ENCODE data around the gene MSH3. TPM values are rescaled to one million over a fixed set of nuclear protein-coding genes. Genes with fewer than 3 reads are reported as not detected.
"Not testable (repeated sequence)": the region's sequence is repeated elsewhere in the genome, so short reads cannot be mapped to it uniquely, and the experiment has no call there.

Gene MSH3
- polyA plus RNA-seq, 1 donor (not counting 4 experiments of a cell fraction or from before 2014, with no cell fraction given), result 11.1 TPM

DNA sequence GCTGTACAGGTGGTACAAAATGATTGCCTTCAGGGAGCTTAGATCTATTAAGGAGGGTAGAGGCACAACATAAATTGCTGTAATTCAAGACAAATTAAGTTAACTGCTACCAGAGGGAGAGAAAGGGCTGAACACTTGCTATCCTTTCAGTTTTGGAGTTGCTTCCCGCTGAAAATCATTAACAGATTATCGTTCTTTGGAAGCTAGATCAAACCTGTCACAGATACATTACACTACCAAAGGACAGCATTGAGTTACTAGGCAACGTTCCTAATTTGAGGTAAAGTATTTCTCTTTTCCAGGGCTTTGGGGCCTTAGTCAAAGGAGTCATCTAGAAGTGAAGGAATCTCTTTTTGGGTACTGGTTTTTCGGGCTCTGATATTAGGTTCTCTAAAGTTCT lies 85.0 kb downstream of the MSH3 start:
- Histone ChIP-seq H4K20me1 (ENCODE audit: control insufficient read depth, extremely low read depth, insufficient read depth, low read length) (no peaks in the 10 kb centered on the region), H3K9me1 (ENCODE audit: control insufficient read depth, extremely low read depth, insufficient read depth, low read length) (no peaks in the 10 kb centered on the region), H3K36me3 (ENCODE audit: control insufficient read depth in 2 of 2, extremely low read depth in 1 of 2, insufficient read depth in 2 of 2, low read length in 2 of 2) (peaks cover 3 to 6% of the 10 kb centered on the region in 2 experiments), H3K4me2 (ENCODE audit: control insufficient read depth, extremely low read depth, insufficient read depth, low read depth, low read length) (no peak overlapping the region), H3K9me3 (ENCODE audit: control insufficient read depth, low read depth, low read length) (no peaks in the 10 kb centered on the region), H3K27me3 (ENCODE audit: control insufficient read depth, extremely low read depth, insufficient read depth, low read length) (no peaks in the 10 kb centered on the region), H3K27ac (ENCODE audit: control insufficient read depth, insufficient read depth, low read length) (no peak overlapping the region), H3K4me1 (ENCODE audit: control insufficient read depth, extremely low read depth, insufficient read depth, low read length) (peaks cover 10% of the 10 kb centered on the region), H3K79me2 (ENCODE audit: control insufficient read depth, insufficient read depth, low read length) (no peaks in the 10 kb centered on the region), H3K4me3 (ENCODE audit: control insufficient read depth in 2 of 3, extremely low read depth in 1 of 3, insufficient read depth in 2 of 3, low read depth in 1 of 3, low read length in 3 of 3) (no peak overlapping the region), H3K9ac (ENCODE audit: control insufficient read depth, extremely low read depth, insufficient read depth, low read length) (no peak overlapping the region), H2AFZ (ENCODE audit: control insufficient read depth, low read length) (no peak overlapping the region)
- FAIRE-seq, result no peak
- no peak for DNase-seq (ENCODE audit: low read depth, low spot score)
- no peak for TF ChIP-seq EZH2 (IDR thresholded peaks at IDR 0.05; ENCODE audit: low read length)
- TF ChIP-seq, protein P1, sequence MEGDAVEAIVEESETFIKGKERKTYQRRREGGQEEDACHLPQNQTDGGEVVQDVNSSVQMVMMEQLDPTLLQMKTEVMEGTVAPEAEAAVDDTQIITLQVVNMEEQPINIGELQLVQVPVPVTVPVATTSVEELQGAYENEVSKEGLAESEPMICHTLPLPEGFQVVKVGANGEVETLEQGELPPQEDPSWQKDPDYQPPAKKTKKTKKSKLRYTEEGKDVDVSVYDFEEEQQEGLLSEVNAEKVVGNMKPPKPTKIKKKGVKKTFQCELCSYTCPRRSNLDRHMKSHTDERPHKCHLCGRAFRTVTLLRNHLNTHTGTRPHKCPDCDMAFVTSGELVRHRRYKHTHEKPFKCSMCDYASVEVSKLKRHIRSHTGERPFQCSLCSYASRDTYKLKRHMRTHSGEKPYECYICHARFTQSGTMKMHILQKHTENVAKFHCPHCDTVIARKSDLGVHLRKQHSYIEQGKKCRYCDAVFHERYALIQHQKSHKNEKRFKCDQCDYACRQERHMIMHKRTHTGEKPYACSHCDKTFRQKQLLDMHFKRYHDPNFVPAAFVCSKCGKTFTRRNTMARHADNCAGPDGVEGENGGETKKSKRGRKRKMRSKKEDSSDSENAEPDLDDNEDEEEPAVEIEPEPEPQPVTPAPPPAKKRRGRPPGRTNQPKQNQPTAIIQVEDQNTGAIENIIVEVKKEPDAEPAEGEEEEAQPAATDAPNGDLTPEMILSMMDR (optimal IDR thresholded peaks at IDR 0.05 in 1 of 3, IDR thresholded peaks at IDR 0.05 in 1 of 3, conservative IDR thresholded peaks at IDR 0.05 in 1 of 3; ENCODE audit: extremely low read depth in 1 of 3, insufficient read depth in 2 of 3, low read length in 3 of 3), result no peak
- dilution Hi-C loops (cut with MboI; ENCODE audit: extremely low pct_ligation_motif_present, low sequenced_read_pairs), result no loop called here

DNA sequence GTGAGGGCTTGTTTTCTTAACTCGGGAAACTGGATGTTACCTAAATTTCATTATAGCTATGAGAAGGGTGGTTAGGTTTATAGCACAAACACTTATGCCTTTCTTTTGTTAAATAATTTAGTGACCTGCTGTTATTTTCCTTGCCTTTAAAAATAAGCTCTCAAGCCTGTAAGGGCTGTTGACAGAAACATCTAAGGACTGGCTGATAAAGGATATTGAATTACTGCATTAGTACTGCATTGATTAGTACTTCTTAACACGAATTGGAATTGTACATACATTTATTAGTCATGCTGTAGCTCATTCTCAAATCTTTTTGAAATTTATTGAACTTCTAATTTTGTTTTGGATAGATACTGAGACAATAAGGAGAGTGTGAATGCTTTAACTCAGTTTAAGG lies 85.4 kb downstream of the MSH3 start:
- no peak overlapping the region for H3K4me2 ChIP-seq (ENCODE audit: control insufficient read depth, extremely low read depth, insufficient read depth, low read depth, low read length)
- no peak for FAIRE-seq

DNA sequence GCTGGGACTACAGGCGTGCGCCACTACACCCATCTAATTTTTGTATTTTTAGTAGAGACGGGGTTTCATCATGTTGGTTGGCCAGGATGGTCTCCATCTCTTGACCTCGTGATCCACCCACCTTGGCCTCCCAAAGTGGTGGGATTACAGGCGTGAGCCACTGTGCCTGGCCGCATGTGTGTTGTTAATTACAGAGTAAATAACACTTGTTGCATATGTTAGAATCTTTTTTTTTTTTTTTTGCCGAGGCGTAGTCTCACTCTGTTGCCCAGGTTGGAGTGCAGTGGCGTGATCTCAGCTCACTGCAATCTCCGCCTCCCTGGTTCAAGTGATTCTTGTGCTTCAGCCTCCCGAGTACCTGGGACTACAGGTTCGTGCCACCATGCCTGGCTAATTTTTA lies 86.0 kb downstream of the MSH3 start:
- FAIRE-seq; H3K9ac ChIP-seq (ENCODE audit: control insufficient read depth, extremely low read depth, insufficient read depth, low read length); dilution Hi-C loops (cut with MboI; ENCODE audit: extremely low pct_ligation_motif_present, low sequenced_read_pairs); H3K4me2 ChIP-seq (ENCODE audit: control insufficient read depth, extremely low read depth, insufficient read depth, low read depth, low read length); H3K27ac ChIP-seq (ENCODE audit: control insufficient read depth, insufficient read depth, low read length); H3K9me1 ChIP-seq (ENCODE audit: control insufficient read depth, extremely low read depth, insufficient read depth, low read length); H3K79me2 ChIP-seq (ENCODE audit: control insufficient read depth, insufficient read depth, low read length); H2AFZ ChIP-seq (ENCODE audit: control insufficient read depth, low read length); H3K4me1 ChIP-seq (ENCODE audit: control insufficient read depth, extremely low read depth, insufficient read depth, low read length); H3K9me3 ChIP-seq (ENCODE audit: control insufficient read depth, low read depth, low read length); H3K4me3 ChIP-seq (ENCODE audit: control insufficient read depth in 2 of 3, extremely low read depth in 1 of 3, insufficient read depth in 2 of 3, low read depth in 1 of 3, low read length in 3 of 3); H3K27me3 ChIP-seq (ENCODE audit: control insufficient read depth, extremely low read depth, insufficient read depth, low read length); H3K36me3 ChIP-seq (ENCODE audit: control insufficient read depth in 2 of 2, extremely low read depth in 1 of 2, insufficient read depth in 2 of 2, low read length in 2 of 2); DNase-seq (ENCODE audit: low read depth, low spot score); H4K20me1 ChIP-seq (ENCODE audit: control insufficient read depth, extremely low read depth, insufficient read depth, low read length): not testable (repeated sequence)

More for the DNA sequence above, 85.4 kb downstream of the MSH3 start:
- H3K79me2 ChIP-seq (ENCODE audit: control insufficient read depth, insufficient read depth, low read length), result no peaks in the 10 kb centered on the region
- dilution Hi-C loops (cut with MboI; ENCODE audit: extremely low pct_ligation_motif_present, low sequenced_read_pairs), result no loop called here
- no peak for TF ChIP-seq EZH2 (IDR thresholded peaks at IDR 0.05; ENCODE audit: low read length)
- TF ChIP-seq, protein P1 (optimal IDR thresholded peaks at IDR 0.05 in 1 of 3, IDR thresholded peaks at IDR 0.05 in 1 of 3, conservative IDR thresholded peaks at IDR 0.05 in 1 of 3; ENCODE audit: extremely low read depth in 1 of 3, insufficient read depth in 2 of 3, low read length in 3 of 3), result no peak
- no peak overlapping the region for H2AFZ ChIP-seq (ENCODE audit: control insufficient read depth, low read length)
- H3K36me3 ChIP-seq (ENCODE audit: control insufficient read depth in 2 of 2, extremely low read depth in 1 of 2, insufficient read depth in 2 of 2, low read length in 2 of 2), result peaks cover 5 to 6% of the 10 kb centered on the region in 2 experiments
- H3K9ac ChIP-seq (ENCODE audit: control insufficient read depth, extremely low read depth, insufficient read depth, low read length), result no peak overlapping the region
- no peak for DNase-seq (ENCODE audit: low read depth, low spot score)
- peaks cover 10% of the 10 kb centered on the region for H3K4me1 ChIP-seq (ENCODE audit: control insufficient read depth, extremely low read depth, insufficient read depth, low read length)
- no peaks in the 10 kb centered on the region for H3K9me3 ChIP-seq (ENCODE audit: control insufficient read depth, low read depth, low read length)
- no peaks in the 10 kb centered on the region for H3K9me1 ChIP-seq (ENCODE audit: control insufficient read depth, extremely low read depth, insufficient read depth, low read length)
- no peaks in the 10 kb centered on the region for H3K27me3 ChIP-seq (ENCODE audit: control insufficient read depth, extremely low read depth, insufficient read depth, low read length)
- H3K27ac ChIP-seq (ENCODE audit: control insufficient read depth, insufficient read depth, low read length), result no peak overlapping the region
- no peak overlapping the region for H3K4me3 ChIP-seq (ENCODE audit: control insufficient read depth in 2 of 3, extremely low read depth in 1 of 3, insufficient read depth in 2 of 3, low read depth in 1 of 3, low read length in 3 of 3)
- H4K20me1 ChIP-seq (ENCODE audit: control insufficient read depth, extremely low read depth, insufficient read depth, low read length), result no peaks in the 10 kb centered on the region

All from keratinocyte (primary cell).